GM19023 (cell line): ENCODE measurements around the gene CPA1.

ENCODE experiments used
- ATAC-seq: cut with Tn5 transposase; IDR thresholded peaks from one replicate; pipeline ENCODE4 v1.9.1; 2021; ENCODE audit warnings: mild to moderate bottlenecking, moderate library complexity; ENCODE audit not compliant: unreplicated experiment

CPA1 gene

DNA sequence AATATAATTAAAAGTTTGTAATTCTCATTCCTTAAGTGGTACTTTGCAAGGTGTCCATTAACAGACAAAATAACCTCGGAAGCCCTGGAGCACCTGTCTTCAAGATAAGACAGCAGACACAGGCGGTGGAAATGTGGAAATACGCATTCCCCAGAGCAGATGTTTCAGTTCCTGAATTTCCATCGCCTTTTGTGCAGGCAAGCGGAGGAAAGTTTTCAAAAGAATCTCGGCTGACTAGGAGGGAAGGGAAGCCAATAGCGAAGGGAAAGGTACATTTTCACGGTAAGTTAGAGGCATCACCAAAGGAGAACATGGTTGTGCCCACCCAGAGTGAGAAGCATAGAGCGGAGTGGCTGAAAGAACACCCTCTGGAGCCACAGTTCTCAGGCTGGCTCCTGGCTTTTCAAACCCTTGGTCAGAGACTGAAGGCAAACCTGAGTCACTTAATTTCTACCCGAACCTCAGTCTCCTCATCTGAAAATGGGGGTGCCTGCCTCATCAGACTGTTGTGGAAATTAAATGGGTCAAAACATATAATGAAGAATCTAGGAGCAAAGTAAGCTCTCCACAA, 13.6 kb downstream of the CPA1 start:
- ATAC-seq: no peak

DNA sequence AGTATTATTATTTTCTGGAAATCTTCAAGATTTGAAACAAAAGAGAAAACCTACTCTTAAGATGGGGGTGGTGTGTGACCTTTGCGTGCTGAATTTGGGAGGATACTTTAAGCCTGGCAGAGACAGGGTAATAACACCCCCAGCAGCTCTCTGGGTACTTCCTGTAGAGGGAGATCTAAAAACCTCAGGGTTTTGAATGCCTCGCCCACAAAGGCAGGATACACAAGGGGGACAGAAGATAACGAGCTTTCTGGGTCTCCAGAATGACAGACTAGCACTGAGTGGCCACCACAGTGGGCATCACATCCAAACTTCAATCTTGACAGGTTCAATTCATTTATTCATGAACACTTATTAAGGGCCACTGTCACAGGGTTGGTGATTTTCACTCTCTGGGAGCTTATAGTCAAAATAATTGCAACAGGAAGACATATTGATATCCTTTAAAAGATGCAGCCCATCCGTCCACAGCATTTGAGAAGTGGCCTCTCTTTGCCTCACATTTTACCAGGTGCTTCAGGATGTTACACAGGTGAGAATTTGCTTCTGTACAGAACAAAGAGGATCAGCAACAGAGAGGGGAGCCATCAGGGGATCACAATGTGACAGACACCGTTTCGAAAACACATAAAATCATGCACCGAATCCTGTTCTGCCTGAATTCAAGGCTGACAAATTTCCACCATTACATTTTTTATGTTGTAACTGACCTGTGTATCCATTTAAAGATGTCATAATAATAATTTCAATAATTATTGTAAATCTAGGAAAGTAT, 14.3 kb downstream of the CPA1 start:
- ATAC-seq: no peak

DNA sequence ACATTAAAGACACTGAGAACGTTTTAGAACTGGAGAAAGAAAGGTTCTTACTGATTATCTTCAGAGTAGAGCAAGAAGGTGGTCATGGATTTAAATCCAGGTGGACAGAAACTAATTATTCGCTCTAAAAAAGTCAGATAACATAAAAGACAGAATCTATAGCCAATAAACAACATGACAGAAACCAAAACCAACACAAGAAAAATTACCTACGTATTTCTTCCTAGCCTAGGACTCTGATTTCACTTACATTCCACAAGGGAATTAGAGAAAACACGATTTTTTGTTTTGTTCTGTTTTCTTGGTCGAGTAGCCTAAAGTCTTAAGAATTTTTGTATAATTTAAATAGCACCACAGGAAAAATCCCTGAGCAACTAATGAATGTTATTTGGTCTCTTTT, 15.1 kb downstream of the CPA1 start:
- no peak for ATAC-seq

DNA sequence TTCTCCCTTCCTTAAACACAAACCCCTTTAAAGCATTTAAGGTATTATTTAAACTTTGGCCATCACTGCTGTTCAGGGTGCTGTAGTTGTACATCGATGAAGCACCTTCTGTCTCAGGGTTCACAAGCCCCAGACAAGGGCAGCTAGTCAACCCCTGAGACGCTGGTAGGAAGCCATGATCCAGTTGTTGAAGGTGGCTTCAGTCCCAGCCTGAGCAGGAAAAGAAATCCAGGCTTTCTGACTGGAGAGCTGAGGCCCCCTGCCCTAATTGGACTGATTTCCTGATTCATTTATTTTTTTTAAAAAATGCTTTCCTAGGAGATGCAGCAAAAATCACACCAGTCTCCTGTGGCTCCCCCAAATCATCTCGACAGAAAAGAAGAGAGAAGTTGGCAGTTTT, 15.8 kb downstream of the CPA1 start:
- ATAC-seq: no peak

DNA sequence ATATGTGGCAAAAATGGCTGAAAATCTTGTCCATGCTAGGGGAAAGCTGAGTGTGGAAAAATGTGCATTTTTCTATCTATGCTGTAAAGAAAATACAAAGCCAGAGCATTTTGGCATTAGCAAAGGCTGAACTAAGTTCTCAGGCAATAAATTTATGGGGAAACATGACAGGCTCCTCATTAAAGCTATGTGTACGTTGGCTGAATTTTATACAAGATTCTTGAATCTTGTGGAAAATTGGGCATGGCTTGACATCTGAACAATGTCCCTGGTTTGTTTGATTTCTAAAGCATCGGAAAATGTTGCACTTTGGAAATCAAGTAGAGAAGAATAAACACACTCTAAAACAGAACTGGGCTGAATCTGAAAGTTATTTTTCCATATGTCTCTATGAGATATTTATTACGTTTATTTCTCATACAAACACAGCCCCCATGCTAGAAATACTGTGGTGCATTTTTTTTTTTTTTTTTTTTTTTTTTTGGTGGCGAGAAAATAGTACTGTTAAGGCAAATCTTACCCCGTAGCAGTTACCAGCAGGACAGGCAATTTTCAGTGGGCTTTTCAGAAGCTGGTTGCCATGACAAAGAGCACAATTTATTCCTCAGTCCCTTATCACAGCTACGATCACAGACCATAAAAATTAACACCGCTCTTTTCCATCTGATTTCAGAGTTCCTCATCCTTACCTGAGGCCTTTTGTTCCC, 16.9 kb downstream of the CPA1 start:
- ATAC-seq: no peak

DNA sequence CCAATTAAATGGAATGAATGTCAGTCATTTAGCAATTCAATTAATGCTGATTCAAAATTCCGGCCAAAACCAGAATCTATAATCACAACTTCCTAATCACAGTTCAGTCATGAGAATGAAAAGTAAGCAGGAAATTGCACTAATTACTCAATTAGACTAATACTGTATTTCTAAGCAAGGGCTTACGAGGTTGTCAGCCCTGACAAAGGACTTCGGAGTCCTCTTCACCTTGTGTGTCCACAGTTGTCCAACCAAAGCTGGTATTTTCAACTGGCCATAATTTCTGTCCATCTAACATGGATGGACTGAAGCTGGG, 17.4 kb downstream of the CPA1 start:
- ATAC-seq: no peak

DNA sequence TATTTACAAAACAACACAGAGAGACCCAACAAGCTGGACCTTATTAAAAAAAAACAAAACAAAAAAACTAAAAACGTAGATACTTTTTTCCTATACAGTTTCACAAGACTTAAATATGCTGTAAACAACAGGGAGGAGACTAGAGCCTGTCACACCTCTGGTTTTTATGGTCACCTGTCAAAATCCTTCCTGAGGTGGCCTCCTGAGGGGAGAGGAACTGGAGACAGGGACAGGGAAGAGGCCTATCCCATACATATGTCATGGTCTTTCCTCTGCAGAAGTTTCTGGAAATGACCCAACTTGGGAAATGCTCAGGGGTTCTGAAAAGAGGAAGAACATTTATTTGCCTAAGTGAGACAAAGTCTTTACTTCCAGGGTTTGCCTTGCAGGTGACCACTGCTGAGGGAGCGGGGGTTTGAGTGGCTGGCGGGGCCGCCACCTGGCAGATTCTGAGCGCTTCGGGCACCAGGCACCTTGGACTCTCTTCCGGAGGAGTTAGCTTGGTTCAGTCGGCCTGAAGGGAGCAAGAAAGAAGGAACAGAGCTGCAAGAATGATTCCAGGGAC, 18.3 kb downstream of the CPA1 start:
- no peak for ATAC-seq

DNA sequence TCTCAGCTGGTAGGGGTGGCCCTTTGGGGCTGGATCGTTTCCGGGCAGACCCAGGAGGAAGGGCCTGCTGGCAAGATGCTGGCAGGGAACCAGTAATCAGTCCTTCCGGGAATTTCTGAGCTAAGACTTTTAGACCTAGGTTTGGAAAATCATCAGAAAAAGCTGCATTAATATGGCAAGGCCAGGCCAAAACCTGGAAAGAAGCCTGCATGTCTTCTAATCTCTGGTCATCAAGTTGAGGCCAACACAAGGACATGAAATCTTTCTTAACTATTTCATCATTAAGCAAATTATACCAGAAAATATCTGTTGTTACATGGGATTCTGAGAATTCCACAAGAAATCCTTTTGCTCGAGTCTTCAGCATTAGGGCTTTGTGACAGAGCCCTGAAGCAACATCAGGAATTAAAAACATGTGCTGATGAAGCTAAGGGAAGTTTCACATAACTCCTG, 19.9 kb downstream of the CPA1 start:
- no peak for ATAC-seq

DNA sequence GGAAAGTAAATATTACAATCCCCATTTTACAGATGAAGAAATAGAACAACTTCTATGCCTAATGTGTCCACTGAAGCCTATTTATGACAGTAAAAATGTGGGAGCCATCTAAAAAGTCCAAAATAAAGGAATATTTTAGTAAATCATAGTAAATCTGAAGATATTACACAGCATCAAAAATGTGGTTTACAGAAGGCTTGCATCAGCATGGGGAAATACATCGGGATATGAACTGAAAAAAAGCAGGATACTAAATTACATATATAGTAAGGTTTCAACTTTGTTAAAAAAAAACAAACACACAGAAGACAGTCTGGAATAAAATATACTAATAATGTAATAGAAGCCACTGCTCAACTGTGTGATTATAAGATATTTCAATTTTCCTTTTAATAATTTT, 20.8 kb downstream of the CPA1 start:
- ATAC-seq: no peak

DNA sequence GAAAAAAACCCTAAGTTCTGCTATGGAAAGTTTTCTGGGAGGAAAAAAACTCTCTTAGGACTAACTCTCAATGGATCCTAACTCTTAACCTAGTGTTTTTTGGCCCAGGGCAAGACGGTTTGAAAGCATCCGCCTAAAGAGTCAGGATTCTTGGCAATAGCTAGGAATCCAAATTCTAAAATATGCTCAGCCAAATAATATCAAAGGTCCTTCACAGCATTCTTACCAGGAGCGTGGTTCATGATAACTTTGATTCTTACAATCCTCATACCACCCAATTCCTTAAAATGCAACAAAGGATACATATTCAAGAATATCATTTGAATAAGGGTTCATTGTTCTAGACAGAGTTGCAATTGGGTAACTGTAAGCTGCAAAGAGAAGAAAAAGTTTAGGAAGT, 21.3 kb downstream of the CPA1 start:
- no peak for ATAC-seq

DNA sequence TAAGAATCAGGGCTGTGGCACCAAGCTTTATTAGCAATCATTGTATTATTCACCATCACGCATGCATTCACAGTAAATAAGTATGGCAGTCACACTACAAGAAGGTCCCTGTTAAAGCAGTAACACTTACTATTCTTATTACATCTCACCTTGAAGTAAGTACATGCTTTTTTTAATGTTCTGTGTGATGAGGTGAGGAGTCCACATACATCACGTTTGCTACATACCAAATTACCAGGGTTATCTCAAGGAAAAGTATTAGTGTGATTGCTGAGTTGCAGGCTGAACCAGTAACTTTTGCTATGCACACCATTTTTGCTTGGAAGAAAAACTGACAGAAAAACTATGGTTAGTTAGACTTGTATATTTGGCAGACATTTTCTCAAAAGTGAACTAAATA, 24.7 kb downstream of the CPA1 start:
- no peak for ATAC-seq

DNA sequence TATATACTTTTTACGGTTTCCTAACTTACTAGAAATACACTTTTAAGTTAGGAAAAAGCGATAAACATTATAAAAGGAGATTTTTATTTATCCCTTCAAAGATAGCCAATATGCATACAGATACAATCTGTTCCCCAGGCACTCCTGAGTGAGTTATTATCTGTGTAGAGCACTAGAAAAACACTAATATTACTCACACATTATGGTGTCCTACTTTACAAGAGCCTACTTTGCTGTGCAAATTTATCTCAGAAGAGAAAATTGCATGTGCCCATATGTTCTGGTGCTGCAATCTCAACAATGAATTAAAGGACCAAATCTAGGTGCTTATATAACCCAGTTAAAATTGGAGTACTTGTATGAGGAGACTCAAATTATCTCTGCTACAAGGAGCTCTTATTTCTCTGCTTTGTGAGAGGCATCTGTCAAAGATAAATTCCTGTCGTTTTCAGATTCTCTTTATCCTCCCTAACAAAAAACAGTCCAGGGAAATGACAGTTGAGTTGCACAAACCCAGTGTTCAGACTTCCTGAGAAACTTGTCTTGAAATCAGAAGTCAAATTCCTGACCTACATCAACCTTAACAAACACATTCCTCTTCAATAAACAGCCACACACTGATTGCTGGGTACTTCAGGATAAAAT, 28.9 kb downstream of the CPA1 start:
- no peak for ATAC-seq

DNA sequence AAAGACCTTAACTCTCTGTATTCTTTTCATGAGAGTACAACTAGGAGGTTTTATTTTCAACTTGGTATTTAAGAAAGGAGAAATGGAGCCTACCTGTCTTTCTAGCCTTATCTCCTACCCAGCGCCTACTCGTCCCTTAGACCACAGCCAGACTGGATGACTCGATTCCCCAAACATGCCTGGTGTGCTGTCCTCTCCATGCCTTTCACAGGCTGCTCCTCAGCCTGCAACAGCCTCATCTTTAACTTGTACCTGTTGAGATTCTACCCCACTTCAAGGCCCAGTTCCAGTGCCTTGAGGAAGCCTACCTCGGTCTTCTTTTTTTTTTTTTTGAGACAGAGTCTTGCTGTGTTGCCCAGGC, 29.4 kb downstream of the CPA1 start:
- no peak for ATAC-seq

DNA sequence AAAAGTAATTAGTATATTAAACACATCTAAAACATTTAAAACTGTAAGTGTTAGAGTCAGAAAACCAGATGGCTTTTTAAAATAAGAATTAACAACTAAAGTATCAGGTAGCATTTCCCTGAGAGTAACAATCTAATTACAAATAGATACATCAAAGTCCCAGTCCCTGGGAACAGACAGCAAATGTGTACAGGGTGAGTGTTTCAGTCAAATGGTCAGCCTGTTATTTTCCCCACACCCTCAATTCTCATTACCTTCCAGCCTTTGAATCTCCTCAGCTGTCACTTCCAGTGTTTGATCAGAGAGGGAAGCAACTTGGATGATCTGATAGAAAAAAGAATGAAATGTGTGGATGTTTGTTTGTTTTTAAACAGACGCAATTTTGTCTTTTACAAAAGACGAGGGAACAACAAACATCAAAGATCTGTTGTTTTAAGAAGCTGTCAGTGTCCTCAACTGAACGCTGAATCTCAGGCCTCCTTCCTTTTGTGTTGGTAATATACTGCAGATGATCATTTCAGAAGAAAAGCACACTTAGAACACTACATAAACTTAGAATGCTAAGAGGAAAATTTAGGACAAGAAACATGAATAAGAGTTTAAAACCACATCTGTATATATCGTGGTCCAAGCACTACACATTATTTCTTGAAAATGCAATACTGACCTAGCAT, 30.7 kb downstream of the CPA1 start:
- ATAC-seq: no peak

DNA sequence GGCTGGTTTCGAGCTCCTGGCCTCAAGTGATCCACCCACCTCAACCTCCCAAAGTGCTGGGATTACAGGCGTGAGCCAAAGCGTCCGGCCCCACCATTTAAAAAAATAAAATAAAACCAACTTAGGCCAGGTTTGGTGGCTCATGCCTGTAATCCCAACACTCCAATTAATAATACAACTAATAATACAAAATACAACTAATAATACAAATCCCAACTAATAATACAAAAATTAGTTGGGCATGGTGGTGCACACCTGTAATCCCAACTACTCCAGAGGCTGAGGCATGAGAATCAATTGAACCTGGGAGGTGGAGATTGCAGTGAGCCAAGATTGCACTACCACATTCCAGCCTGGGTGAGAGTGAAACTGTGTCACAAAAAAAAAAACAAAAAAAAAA, 32.9 kb downstream of the CPA1 start:
- ATAC-seq: no peak

DNA sequence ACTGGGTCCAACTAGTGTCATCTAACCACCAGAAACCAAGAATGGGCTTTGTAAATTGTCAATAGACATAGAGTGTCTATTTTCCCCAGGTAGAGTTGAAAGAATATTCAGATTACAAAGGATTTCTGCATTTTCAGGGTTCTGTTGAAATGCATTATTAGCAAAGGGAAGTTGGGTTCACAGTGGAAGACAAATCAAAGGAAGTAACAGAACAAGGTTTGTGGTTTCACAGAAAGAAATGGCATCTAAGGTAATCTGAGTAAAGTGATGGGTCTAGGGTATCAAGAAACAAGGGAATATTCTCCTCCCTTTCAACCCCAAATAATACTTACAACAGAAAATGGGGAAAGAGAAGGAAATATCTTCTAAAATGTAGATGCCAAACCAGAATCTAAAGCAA, 34.7 kb downstream of the CPA1 start:
- no peak for ATAC-seq

DNA sequence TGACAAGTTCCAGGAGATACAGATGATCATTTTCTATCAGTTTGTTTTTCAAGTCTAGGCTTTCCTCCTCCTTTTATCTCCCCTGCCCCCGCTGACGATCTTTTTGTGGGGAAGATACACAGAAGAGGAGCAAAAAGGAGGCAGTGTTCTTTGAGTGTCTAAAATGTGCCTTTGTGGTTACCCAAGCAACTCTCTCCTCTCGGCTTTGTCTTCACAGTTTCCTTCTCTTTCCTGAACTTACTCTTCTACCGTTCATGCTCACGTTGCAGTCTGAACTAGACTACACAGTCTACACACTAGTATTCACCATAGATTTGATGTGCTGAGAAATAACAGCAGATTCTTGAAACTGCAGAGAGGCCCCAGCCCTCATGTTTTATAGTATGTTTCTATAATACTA, 36.9 kb downstream of the CPA1 start:
- ATAC-seq: no peak

DNA sequence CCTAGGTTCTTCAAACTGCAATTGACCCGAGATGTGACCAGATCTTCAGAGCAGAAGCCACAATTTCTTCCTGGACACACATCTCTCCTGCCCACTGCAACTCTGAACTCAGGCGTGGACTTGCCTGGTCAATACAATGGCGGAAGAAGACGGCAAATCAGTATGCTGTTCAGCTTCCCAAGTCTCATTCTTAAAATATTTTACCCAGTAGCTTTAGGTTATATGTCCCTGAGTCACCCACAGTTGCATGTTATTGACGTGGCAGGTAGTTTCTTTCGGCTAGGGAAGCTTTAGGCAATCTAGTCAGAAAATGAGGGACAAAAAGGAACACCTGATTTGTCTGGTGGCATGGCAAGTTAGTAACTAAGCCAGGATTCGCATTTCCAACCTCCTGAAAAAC, 38.0 kb downstream of the CPA1 start:
- ATAC-seq: no peak

DNA sequence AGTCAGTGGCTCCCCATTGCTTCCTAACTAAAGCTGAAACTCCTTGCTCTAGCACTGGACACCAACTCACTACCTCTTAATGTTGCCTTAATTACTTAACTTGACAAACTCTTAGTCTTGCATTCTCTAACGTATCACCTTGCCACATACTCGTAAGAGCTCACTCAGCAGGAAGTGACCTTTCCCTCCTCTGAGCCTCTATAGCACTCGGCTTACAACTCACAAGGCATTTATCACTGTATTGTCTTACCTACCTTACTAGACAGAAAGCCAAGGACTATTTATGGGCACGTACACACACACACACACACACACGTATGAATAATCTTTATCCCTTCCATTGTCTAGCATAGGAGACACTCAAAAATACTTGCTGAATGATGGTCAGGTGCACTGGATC, 39.4 kb downstream of the CPA1 start:
- no peak for ATAC-seq

DNA sequence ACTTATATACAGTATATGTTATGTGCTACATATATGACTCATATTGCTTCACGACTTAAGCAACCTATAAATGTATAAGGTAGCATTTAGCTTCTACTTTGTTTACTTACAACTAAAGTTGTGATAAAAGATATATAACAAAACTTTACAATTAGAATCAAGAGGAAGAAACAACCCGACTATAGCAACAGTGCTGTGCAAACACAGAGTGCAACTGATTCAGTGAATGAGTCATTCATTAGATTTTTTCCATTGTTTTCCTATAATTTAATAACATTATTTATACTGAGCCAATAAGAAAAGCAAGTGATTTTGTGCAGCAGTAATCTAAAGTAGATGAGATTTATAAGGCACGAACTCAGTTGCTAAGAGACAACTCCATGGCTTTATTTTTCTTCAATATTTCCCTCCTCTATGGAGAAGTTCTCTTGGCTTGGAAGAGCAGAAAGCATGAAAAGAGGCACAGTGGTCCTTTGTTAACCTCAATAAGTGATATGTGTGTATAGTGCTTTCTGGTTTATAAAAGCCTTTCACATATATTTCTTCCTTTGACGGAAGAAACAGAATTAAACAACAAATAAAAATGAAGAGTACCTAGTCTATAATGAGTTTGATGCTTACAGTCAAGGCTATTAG, 40.8 kb downstream of the CPA1 start:
- ATAC-seq: no peak

DNA sequence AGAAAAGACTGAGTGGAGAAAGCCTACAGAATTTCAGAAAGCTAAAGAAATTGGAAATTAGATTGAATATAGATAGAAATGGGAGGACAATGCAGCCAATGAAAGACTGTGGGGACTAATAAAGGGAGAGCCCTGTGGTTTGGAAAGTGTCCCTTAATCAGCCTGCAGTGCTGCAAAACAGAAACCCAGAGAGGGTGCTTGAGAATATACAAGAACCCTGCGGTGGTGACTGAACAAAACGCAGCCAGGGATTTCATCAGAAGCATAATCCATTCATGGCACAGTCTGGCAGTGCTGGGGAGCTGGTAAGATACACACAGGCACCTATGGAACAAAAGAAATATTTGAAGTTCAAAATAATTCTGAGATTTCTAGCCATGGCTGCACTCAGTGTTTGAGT, 41.4 kb downstream of the CPA1 start:
- no peak for ATAC-seq
